GM19455 (cell line): Measurements from ENCODE around the gene PKIG.
"Not testable (repeated sequence)": the region's sequence is repeated elsewhere in the genome, so short reads cannot be mapped to it uniquely, and the experiment has no call there.

Source experiments
- ATAC-seq: cut with Tn5 transposase; IDR thresholded peaks from one replicate; pipeline ENCODE4 v1.9.1; 2021; ENCODE audit not compliant: unreplicated experiment

The PKIG gene

GRCh38 chr20:44571362-44571988 is 10.9 kb upstream of the PKIG start:
- no peak for ATAC-seq

DNA sequence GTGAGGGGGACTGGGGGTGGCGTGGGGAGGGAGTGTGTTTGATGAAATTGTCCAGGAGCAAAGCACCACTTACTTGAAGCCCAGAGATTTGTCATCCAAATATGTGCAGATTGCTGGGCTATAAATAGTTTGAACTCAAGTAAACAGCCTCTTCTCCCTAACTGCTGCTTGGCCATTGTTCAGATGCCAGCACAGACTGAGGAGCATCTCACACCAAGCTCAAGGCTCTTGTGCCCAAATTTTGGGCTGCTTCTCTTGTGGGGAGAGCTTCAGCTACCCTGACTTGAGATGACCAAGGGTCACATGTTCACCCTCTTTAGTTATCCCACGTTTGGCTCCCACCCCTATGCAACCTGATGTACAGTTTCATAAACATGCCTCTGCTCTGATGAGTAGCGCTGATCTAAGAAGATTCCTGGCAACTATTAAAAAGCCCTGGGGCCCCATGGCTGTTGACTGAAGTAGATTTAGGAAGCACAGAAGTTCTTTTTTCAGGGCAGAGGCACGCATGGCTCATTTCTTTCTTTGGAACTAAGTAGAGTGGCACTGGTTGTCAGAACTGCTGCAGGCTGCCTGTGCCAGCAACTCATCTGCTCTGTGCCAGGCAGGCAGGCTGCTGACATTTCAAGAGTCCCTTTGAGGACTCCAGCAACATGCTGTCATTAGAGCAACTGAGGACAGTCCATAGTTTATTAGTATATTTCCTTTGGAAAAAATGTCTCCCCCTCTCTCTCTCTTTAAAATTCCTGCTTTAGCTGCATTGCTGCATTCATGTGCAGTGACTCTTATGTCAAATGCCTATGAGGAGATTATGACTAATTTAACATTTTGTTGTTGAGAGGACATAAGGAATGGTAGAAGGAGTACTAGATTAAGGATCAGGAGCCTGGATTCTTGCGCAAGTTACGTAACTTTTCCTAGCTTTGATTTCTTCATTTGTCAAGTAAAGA is 9.6 kb upstream of the PKIG start:
- ATAC-seq: no peak

- no peak for ATAC-seq
These were observed 8.9 kb upstream of the PKIG start for GRCh38 chr20:44573501-44573869.

DNA sequence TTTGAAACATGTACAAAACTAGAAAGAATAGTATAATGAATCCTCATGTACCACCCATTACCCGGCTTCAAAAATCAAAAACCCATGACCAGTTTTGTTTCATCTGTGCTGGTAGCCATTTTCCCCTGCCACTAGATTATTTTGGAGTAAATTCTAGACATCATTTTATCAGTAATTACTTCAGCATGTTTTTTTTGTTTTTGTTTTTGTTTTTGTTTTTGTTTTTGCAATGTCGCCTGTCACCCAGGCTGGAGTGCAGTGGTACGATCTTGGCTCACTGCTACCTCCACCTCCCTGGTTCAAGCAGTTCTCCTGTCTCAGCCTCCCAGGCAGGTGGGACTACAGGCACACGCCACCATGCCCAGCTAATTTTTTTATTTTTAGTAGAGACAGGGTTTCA is 8.0 kb upstream of the PKIG start:
- ATAC-seq: no peak

DNA sequence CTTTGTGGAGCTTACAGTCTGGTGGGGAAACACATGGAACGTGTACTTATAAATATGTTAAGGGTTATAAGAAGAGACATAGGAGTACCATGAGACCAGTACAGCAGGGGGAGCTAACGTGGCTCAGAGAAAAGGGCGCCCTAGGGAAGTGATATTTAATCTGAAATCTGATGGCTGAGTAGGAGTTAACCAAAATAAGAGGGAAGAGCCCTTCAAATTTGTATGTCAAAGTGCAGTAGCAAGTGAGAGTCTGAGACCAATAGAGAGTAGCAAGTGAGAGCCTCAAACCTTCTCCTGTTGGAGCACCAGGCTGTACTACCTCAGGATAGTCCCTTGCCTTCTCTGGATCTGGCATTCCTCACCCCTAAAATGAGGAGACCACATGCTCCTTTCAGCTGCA is 6.1 kb upstream of the PKIG start:
- ATAC-seq: no peak

- no peak for ATAC-seq
These were observed 2.9 kb upstream of the PKIG start for GRCh38 chr20:44579313-44580081.

DNA sequence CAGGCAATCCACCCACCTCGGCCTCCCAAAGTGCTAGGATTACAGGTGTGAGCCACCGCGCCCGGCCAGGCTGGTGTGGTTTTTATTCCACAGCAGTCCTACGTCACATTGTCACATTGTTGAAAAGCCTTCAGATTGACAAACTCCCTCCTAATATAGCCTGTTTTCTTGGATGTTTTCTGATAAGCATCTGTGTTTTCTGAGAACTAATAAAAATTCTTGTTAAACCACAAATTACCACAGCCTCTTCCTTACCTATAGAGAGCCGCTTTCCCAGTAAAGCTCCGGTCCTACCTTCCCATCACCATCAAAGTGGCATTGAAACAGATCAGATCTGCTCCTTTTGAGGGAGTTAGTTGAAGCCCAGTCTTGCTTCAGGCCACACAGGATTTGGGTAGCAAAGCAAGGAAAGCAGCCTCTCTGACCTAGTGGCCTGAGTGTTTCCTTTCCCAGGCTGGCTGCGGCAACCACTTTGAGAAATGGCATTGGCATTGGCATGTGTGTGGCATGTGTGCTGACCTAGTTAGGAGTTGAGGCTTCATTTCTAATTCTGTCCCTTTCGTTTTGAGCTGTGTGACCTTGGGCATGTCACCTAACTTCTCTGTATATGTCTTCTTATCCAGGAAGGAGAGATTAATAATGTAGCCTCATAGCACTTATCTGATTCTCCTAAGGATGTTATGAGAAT is 1.7 kb upstream of the PKIG start:
- no peak for ATAC-seq

GRCh38 chr20:44581515-44581914 is 864 bp upstream of the PKIG start:
- no peak for ATAC-seq

DNA sequence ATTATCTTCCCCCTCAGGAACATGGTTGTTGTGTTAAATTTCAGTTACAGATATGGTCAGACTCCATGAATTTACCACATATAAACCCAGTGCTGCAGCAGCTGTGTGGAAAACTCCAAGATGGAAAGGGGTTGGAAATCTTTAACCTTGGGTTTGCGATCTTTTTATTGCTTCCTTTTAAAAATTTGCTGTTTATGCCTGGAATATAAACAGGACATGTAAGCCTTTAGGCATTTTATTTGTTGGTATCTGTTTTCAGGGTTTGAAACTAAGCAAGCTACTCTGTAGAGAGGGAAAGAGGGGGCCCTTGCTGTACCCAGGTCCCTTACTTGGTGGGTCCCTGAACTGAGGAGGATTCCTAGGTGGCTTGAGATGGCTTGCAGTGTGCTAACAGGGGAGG is 778 bp downstream of the PKIG start:
- ATAC-seq: no peak

- no peak for ATAC-seq
These were observed 1.8 kb downstream of the PKIG start for GRCh38 chr20:44584162-44584561.

DNA sequence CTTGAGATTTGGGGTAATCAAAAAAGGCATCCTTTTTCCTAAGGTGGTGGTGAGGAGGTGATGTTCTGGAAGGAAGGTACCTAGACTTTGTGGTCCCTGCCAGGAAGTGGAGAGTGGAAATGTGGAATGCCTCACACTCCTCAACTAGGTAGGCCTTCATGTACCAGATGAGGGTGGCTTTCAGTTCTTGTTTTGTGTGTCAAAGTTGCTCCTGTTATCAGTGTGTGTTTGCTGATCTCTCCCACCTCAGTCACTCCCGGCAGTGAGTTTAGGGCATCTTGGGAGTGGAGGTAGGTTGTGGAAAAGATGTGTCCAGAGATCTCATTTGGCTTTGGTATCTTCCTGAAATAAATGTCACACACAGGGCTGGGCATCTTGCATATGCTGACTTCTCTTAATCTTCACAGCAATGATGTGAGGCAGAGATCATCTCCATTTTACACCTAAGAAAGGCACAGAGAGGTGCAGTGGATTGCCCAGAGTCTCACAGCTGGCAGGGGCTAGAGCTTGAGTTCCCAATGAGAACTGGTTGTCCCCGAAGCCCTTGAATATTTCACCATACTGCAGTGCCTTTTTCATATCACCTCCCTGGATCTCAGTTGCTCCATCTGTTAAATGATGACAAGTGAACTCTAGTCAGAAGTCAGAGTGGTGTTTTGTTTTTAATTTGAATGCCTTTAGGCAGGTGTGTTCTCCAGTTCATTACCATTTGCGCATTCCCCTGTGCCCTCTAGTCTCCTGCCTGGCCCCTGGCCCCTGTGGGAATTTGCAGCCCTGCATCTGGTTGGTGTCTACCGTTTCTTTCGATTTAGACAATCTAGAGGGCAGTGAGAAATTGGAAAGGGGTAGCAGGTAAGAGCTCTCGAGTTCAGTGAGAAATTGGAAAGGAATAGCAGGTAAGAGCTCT is 2.9 kb downstream of the PKIG start:
- ATAC-seq: no peak

- peak; percentile 54 for ATAC-seq
These were observed 4.0 kb downstream of the PKIG start for GRCh38 chr20:44586289-44586911.

- no peak for ATAC-seq
These were observed 4.9 kb downstream of the PKIG start for GRCh38 chr20:44587035-44587980.

- ATAC-seq: not testable (repeated sequence)
These were observed 5.9 kb downstream of the PKIG start for GRCh38 chr20:44588321-44588720.

- no peak for ATAC-seq
These were observed 7.2 kb downstream of the PKIG start for GRCh38 chr20:44589537-44589936.

DNA sequence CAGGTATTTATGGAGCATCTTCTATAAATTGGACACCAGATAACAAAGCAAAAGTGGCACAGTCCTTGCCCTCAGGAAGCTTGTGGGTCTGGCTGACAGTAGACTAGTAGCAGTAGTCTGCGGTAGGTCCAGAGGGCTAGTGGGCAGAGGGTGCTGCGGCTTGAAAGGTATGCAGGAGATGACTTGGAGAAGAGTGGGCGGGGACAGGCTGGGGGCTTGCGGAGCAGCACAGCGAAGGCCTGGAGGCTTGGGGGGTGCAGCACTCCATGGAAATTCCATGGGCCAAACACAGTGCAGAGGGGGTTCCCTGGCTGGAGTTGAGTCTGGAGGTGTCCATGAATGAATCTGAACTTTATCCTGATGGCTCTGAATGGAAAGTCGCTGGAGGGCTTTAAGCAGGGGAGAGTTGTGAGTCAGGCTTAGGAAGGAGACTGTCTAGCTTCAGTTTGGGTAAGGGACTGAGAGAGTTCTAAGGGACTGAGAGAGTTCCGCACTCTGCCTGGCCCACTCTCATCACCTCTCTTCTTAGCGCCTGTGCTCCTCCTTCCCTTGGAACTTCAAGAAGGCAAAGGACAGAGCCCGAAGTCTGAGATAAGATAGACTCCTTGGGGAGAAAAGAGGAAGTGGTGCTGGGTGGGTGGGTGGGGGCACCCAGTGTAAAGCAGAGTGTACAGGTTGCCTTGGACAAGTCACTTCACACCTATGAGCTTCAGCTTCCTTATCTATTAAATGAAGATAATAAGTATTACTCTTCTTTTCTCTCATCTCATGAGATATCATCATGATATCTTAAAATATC is 8.8 kb downstream of the PKIG start:
- no peak for ATAC-seq

DNA sequence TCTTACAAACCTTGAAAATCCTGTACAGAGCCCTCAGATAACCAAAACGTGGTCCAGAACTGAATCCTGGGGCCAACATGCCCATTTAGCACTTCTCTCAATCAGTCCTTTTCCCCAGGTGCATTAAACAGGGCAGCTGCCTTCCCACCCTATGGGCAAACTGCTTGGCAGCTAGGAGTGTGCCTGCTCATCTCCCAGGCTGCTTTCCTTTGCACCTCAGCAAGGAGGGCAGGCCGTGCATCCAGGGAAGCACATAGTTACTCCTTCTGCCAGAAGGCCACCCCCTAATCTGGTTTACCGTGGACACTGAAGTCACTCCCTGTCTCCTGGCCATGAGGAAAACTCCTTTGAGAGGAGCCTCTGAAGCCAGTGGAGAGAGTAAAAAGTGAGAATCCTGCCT is 10.0 kb downstream of the PKIG start:
- no peak for ATAC-seq

- no peak for ATAC-seq
These were observed 11.4 kb downstream of the PKIG start for GRCh38 chr20:44593751-44594150.
